GM18520 (cell line): ENCODE results near the gene WNT5B.

Source experiments
- ATAC-seq: cut with Tn5 transposase; IDR thresholded peaks from one replicate; pipeline ENCODE4 v1.9.1; 2021; ENCODE audit not compliant: unreplicated experiment

WNT5B gene

DNA sequence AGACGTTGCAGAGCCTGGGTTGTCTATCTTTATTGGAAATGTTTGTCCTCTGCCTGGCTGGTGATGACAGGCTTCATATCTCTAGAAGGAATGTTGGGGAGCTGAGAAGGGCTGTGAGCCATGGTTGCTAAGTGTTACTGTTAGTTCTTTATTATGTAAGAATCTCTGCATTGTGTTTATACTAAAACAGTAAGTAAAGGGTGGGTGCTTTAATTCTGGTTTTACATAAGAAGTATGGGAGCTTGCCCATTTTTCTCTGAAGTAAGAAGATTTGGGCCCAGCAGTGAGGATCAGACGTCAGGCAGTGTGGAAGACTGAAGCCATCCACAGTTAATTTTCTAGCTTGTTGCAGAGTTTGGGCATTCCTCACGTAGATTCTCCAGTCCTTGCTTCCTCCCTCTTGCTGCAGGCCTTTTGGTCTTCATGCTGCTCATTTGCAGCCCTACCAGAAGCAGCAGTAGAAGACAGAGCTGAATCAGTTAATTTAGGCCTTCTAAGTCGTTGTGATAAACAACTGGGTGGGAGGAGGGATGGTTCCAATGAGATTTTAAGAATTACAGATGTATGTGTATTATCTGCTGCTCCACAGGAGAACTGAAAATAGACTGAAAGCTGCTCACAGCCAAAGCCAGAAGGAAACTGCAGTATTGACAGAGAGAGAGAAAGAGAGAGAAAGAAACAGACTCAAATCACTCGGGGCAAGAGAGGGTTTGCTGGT, 21.4 kb downstream of the WNT5B start:
- ATAC-seq: no peak

DNA sequence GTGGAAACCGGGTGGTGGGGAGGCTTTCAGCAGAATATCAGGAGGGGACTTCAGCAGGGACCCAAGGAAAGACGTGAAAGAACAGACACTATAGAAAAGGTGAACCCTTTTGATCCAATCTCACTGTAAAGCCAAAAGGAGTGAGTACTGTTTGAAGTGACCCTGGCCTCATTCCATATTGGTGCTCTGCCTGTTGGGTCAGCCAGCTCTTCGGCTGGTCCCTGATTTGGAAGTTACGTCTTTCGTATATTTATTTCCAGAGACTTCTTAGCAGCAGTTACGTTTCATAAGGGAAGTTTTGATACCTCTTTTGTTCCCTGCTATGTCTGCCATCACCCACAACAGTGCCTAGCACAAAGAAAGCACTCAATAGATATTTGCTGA, 21.9 kb downstream of the WNT5B start:
- no peak for ATAC-seq

DNA sequence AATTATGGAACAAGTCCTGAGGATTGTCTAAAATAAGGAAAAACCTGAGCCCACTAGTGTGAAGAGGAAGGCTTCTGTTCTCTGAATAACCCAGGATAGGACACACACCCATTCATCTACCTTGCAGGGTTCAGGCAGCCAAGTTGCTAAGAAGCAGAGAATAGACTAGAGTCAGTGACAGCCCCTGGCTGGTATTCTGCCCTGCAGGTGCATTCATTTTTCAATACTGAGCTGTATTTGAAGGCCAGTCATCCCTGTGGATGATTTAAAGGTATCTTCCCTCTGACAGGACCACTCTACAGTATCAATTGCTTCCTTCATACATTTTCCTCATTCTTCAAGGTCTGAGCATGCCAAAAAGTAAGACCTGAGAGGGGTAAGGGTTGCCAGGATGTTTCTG, 22.9 kb downstream of the WNT5B start:
- no peak for ATAC-seq

DNA sequence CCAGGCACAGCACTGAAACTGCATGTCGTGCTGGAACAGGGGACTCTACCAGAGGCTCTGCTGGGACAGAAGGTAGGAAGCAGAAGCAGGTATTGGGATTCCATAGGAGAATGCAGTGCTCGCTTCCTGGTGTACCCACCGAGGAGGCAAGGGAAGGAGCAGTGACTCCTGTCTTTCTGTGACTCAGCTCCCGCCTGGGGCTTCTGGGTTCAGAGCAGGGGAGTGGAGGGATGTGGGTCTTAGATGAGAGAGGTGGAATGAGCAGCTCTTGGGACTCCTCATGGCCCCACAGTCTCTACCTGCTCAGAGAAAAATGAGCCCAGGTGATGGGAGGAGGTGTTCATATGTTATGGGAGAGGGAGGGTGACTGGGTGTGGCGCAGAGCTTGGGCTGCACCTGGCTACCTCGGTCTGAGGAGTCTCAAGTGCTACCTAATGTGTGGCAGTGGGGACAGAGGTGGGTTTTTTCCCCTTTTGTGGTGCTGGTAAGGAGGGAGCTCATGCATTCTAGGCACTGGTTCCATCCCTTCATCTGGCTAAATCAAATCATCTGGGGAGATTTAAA, 26.3 kb downstream of the WNT5B start:
- ATAC-seq: no peak

DNA sequence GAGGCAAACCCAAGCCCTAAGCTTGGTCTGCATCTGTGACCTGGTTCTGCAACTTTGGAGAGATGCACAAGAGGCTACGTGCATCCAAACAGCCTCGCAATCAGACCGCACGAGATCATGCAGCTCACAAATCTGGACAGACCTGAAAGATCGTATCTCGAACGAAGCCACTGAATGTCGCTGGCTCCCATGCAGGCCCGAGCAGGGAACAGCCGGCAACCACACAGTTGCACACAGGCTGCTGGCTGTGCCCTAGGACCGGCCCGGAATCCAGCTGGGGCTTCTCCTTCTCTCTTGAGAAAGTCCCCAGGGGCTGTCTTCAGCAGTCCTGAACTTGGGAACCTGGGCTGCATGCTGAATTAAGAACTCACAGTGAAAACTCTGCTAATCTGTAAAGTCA, 27.9 kb downstream of the WNT5B start:
- no peak for ATAC-seq

DNA sequence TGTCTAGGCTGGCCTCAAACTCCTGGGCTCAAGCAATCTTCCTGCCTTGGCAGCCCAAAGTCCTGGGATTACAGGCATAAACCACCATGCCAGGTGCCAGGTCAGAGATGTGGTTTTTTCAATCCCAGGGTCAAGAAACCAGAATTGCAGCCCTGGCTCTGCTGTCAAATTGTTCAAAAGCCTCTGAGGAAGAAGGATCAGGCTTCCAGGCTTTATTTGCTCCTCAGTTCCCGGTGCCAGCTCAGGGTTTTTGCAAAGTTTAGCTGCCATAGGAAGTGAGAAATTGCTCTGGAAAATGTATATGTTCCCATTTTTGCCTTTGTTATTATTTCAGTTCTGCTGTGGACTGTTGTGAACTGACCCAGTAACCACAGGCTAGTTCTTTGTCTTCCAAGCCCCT, 28.7 kb downstream of the WNT5B start:
- ATAC-seq: no peak

DNA sequence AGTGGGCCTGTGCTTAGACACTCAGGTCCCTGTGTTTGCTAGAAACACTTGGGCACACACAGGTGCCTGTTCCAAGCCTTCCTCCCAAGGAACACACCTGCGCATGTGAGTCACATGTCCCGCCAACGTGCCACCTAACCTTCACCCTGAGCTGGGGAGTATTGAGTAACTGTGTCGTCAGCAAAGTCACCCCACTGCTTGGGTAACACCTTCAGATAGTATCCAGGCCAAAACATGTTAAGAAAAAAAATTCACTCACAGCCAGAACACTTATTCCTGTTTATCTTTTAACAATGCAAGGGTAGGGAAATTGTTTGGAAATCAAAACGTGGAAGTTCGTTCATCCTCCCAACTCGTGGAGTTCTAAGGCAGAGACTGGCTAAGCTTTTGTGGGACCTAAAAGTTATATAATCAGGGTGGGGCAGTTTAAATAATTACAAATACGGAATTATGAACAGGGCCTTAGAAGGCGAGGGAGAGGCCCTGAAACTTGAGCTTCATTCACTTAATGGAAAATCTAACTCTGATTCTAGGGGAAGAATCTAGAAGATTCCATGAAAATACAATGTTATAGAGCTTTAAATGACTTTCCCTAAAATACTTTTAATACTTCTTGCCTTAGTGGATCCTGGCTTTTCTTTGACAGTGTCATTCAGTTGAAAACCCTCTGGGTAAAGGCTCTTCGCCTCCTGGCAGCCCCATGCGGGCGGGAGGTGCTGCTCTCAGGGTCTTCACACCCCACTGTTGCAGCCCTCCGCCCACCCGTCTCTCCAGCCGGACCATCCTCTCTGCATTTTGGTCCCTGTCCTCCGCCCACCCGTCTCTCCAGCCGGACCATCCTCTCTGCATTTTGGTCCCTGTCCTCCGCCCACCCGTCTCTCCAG, 31.5 kb downstream of the WNT5B start:
- no peak for ATAC-seq

DNA sequence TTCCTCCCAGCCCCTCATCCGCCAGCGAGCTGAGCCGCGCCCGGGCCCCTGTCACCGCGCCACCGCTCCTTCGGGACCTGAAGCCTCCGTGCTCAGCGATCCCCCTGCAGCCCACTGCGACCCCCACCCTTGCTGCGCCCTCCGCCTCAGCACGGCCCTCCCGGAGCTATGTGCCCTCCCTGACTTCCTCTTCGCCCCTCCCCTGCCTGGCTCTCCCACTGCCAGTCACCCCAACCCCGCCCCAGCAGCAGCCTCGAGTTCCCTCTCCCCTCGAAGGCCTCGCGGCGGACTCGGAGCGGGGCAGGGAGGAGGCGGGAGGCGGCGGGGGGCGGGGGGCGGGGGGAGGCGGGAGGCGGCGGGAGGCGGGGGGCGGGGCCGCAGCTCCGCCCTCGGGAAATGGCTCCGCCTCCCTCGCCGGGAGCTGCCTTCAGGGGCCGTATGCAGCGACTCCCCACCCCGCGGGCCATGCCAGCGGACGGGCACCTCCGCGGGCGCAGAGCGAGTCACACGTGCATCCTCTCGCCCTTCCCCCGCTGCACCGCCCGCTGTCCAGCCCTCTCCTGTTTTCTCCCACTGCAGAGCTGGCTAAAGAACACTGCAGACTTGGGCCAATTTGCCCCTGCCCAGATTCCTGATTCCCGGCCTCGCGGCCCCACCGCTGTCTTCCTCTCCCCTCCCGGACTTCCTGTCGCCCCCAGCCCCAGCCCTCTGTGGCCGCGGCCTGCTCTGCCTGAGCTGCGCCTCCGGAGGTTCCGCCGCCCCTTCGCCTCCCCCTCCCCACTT, 32.7 kb downstream of the WNT5B start:
- peak; percentile 71 for ATAC-seq

DNA sequence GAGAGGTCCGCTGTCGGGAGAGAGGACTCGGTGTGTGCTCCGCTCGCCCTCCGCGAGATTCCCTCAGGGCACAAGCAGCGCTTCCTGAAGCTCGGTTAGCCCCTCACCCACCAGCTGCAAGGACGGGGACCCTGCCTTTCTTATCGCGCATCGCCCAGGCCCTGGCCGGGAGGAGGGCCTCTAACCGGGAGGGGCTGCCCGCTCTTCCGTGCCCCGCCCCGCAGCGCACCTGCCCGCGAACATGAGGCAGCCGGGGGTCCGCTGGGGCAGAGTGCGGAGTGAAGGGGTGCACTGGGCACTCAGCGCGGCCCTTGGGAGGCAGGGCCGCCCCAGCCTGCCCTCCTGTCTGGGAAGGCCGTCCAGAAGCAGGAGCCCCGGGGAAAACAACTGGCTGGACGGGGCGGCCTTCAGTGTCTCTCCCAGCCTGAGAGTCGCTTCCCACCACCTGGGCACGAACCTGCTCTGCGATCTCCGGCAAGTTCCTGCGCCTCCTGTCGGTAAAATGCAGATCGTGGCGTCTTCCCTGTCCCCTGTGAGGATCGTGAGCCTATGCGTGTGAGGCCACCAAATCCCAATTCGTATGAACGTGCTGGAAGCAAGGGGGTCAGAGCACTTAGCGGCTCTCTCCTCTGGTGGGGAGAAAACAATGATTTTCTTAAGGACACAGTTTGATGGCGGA, 33.9 kb downstream of the WNT5B start:
- ATAC-seq: no peak

DNA sequence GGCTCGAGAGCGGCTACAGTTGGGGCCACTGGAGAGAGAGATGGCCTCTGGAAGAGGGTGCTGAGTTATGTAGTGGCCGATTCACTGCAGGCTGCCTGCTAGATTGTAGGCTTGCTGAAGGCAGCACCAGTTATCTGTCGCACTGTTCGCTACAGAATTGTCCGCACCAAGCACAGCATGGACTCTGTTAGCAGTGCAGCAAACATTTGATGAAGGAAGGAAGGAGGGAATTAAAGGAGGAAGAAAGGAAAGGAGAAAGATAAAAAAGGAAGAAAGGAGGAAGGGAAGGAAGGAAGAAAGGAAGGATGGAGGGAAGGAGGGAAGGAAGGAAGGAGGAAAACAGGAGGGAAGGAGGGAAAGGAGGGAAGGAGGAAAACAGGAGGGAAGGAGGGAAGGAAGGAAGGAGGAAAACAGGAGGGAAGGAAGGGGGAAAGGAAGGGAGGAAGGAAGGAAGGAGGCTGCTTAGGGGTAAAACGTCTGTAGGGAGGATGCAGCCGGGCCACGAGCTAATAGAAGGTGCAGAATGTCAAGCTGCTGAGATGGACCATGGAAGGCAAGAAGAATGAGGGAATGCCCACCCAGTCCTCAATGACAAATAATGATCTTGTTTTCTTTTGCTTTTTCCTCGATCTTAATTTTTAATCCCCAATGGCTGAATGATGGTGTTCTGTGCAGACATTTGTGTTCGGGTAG, 34.6 kb downstream of the WNT5B start:
- ATAC-seq: no peak

DNA sequence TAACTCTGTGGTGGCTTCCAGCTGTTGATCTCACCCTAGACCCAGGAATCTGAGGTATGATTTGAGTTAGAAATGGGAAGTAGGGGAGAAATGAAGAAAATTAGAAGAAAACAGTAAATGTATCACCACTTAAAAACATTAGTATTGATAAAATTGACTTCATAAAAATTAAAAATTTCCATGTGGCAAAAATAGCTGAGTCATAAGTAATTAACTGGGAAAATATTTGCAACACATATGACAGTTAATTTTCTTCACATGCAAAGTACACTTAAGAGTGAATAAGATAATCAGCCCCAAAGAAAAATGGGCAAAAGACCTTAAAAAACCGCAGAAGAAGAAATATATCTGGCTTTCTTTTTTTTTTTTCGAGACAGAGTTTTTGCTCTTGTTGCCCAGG, 36.3 kb downstream of the WNT5B start:
- no peak for ATAC-seq

DNA sequence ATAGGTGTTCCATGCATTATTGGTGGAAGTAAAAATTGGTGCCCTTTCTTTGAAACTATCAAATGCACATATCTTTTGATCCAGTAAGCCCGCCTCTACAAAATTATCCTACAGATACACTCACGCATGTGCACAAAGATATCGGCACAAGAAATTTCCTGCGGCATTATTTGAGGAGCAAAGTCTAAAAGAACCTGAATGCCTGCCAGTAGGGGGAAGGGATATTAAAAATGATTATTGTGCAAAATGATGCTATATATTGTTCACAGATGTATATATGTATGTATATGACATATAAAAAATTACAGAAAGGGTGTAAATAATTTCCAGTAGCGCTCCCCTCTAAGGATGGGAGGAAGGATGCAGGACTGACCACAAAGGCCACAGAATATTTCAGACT, 37.2 kb downstream of the WNT5B start:
- ATAC-seq: no peak

DNA sequence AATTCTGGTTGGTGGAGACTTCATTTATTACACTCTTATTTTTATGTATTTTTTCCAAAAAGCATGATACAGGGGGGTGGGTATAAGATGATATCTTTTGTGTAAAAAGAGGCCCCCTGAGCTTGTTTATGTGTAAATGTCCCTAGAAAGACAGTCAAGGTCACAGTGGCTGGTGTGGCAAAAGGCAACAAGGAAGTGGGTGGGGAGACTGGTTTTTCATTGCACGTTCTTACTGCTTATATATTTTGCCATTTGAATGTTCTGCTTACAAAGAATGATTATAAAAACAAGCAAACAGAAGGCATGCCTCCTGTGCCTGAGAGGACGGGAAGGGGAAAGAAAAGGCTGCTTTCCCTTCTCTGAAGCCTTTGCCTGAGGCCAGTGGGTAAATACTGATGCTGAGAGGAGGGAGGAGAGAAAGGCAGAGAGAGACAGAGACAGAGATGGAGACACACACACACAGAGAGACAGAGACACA, 37.7 kb downstream of the WNT5B start:
- no peak for ATAC-seq

DNA sequence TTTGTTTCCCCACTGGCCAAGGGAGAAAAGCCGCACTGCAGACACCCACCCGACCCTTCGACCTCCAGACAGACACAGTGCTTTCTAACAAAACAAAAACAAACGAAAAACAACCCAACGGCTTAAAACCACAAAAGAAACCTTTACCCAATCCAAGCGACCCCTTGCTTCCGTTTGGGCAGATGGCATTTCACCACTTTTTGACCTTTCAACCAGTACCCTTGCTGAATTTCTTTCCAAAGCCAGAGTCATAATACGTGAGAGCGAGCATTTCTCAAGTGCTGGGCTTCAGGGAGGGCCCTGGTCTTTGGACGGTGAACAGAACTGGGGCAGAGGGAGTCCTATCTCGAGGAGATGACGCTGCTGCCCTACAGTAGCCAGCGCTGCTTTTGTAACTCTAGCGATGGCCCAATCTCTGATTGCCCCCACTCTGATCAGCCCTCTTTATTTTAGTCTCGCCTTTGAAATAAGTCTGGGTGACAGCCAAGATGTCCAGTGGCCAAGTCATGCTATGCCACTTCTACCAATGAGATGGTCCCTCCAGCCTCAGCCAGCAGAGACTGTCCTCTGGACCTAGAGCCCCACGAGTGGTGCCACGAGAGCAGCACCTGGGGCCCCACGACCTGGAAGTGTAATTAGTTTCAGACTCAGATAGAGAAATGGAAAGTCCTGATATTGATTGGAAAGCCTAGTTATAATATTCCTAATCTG, 40.0 kb downstream of the WNT5B start:
- ATAC-seq: no peak

DNA sequence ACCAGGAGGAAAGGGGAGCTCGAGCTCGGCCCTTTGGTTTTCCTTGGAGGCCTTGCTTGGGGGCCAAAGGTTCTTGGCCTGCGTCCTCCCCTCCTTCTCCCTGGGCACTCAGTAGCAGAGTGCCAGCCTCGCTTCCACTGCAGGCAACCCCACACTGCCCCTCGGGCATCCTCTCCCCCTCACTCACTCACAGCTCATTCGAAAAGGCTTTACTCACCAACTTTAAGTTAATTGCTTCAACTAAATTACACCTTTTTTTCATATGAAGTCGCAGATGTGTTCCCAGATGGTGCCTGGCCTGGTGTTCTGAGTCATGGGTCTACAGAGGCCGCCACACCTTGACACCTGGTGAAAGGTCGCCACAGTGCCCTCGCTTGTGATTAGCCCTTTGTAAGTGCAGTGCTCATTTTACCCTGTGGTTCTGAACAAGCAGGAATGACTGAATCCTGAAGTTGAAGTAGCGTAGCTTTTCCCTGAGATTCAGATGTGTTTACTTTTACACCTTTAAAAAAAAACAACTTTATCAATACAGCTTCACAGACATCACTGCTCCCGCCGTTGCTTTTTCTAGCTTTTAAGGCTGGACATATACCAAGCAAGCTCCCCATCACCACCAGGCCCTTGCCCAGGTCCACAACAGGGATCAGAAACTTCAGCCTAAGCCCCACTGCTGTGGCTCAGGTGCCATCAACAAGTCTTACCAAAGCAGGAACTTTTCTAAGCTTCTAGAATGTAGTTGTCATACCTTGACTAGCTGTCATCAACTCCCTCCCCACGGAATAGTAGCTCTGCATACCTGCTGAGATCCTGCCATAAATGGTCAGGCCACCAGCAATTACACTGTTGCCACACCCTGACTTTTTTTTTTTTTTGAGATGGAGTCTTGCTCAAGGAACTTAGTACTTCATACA, 41.6 kb downstream of the WNT5B start:
- ATAC-seq: no peak

DNA sequence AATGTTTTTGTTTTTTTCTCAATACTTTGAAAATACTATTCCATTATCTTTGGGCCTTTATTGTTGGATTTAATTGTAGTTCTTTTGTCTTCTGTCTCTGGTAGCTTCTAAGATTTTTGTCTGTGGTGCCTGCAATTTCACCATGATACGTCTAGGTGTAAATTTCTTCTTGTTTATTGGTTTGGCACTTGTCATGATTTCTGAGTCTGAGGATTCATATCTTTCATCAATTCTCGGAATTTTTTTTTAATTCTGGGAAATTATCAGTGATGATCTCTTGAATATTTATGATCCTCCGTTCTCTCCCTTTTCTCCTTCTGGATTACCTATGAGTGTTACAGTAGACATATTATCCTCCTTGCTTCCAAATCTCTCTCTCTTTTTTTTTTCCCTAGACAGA, 47.0 kb downstream of the WNT5B start:
- ATAC-seq: no peak

DNA sequence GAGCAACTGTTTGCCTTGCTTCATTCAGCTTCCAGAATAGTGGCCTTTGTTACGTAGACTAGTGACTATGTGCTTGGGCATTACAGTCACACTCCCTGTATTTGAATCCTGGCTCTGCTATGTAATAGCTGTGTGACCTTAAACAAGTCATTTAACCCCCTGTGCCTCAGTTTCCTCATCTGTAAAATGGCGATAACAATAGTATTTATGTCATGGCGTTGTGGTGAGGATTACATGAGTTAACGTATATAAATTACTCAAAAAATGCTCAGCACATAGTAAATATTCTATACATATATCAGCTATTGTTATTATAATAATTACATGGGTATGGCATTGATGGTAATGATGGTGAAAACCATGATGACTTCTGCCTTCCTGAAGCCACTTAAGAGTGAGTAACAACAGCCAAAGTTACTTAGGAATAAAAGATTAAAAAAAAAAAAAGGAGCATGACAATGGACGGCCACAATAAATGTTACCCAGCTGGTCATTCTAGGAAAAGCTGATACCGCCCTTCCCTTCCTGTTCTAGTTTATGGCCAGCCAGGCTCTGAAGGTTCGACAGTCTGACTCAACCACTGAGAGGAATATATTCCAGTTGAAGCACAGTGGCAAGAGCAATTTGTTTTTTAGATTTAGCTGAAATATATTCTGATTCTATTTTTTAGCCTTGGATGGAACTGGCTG, 51.9 kb downstream of the WNT5B start:
- ATAC-seq: no peak

DNA sequence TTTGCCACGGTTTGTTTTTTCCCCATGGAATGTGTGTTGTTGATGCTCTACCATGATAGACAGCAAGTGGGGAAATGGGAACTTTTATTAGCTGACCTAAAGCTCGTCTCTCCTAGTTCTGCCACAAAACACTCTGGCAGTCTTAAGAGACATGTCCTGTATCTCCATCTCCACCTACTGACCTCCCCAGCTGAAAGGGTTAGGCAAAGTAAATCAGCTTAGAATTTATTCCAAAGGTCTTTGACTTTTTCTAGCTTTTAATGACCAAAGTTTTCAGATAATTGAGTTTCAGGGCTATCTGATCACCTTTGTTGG, 52.4 kb downstream of the WNT5B start:
- no peak for ATAC-seq
